Fibroblast of skin of abdomen (primary cell): ENCODE results near the gene TTC6.
A peak's percentile ranks its signal among the peaks of the same experiment; 100 is the strongest.

Source experiments
- DNase-seq: peaks from one replicate; pipeline ENCODE4 v3.0.0-alpha.2; 2013

Gene TTC6

DNA sequence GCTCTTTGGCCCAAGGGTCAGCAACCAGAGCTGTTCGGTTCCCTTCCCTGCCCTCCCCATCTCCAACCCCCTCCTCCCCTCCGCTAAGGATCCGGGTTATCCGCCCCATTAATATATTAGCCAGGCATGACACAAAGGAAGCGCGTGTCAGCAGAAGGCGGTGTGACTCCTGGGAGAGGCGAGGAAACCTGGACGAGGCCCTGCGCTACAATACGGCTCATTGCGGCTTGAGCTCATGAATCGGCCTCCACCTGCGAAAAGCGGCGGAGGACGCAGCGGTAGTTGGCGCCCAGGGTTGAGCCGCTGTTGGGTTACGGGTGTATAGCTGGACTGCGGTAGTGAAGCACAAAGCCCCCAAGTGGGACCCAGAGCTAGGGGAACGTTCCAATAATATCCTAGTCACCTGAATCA, 10.3 kb upstream of the TTC6 start:
- no peak for DNase-seq

GRCh38 chr14:37585971-37586796, 9.2 kb upstream of the TTC6 start:
- DNase-seq, result no peak

DNA sequence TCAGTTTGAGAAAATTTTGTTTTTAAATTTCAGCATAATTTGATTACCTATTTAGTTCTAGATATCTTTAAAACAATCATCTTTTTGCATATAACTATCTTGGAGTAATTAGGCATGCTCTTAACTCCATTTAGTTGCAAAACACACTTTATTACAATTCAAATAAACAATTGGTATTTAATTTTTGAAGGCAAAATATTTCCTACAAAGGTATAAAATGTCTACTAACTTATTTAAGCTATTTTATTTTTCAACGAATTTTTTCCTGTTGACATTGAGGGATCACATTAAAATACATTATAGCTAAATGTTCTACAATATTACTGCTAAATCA, 8.7 kb upstream of the TTC6 start:
- no peak for DNase-seq

DNA sequence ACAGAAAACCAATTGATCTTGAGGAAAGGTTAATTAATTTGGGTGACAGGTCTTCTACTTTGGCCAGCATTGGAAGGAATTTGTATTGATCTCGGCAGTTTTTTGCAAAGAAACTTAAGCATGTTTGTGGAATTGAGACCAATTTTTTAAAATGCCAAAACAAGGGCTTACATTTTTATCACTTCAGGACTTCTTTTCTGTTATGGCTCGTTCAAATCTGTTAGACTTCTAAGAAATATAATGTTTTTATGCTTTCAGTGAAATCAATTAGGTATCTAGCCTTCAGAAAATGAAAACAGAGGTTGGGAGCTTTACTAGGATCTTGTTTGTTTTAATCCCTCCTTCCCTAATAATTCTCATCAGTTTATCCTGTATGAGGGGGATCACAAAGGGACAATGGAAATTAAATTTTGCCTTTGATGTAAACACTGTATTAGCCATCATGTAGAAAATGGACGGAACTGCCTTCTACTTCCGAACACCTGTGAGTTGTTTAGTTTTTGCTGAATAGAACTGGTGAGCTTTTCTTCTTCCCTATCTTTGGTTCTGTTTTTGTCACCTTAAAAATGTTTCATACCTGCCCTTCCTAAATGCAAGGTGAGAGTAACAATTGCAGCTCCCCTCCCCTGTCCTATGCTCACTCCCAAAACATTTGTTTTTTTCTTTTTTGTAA, 8.2 kb upstream of the TTC6 start:
- DNase-seq, result no peak

GRCh38 chr14:37587881-37588666, 7.4 kb upstream of the TTC6 start:
- no peak for DNase-seq

DNA sequence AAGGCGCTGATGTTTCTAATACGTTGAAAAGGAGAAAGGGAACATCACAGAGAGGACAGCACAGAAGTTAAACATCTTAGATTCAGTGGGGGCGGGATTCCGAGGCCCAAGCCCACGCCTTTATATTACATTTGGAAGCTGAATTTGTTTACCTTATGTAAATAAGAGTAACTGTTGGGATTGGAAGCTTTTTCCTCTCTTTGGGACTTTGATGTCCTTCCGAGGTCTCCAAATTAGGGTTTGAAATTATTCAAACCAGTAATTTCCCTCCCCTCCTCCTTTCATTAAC, 6.8 kb upstream of the TTC6 start:
- DNase-seq, result no peak

DNA sequence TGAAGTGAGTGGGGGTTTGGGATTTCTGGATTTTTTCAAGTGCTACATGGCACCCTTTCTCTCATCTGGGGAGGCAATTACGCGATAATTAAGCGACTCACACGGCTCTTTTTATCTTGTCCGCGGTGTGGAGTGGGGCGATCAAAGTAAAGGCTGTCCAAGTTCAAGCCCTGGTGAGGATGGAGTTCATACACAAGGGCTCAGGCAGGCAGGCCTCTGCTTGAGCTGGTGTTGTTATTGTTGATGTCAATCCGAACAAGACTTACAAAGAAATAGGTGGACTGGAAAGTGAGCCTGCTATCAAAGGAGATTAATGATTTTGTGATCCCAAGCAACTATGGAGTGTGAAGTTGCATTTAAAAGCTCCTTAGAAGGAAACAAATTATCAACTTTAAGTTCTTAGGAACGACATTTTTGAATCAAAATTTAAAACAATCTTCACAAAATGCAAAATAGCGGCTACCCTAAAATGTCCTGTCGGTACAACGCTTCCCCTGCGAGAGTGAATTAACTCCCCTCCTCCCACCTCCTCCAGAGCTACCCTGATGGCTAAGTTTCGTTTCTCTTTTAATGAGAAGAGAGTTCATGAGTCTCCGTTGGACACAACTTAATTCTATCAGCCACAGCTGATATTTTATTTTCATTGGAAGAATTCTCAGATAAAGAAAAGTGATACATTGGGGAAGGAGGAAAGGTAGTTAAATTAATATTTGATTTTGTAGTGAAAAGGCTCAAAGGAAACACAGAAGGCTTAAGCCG, 6.3 kb upstream of the TTC6 start:
- no peak for DNase-seq

- DNase-seq, result no peak
Observed at GRCh38 chr14:37589715-37590427, 5.6 kb upstream of the TTC6 start.

GRCh38 chr14:37590428-37591139, 4.8 kb upstream of the TTC6 start:
- DNase-seq, result no peak

DNA sequence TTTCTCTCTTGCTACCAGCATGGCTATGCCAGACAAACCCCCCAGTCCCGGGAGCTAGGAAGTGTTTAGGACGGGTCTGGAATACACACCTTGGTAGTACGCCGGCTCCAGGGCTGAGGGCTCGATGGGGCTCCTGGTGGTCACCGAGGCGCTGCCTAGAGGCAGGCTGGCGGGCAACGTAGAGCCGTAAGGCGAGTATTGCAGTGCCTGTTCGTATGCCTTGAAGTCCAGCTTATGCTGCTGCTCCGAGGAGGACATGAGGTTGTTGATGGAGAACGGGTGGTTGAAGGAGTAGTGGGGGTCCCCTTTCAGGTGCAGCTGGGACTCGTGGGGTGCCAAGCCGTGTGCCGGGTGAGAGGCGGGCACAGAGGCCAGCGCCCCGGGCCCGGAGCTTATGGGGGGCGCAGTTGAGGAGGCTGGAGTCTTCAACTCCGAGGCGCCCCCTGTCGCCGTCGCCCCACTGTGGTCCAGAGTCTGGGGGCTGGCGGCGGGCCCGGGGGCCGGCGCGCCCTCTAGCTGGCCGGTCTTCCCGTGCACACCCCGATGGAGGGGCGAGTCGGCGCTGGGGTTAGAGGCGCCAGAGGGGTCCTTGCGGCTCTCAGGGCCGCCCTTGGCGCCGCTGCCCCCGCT, 4.0 kb upstream of the TTC6 start:
- DNase-seq, result no peak

DNA sequence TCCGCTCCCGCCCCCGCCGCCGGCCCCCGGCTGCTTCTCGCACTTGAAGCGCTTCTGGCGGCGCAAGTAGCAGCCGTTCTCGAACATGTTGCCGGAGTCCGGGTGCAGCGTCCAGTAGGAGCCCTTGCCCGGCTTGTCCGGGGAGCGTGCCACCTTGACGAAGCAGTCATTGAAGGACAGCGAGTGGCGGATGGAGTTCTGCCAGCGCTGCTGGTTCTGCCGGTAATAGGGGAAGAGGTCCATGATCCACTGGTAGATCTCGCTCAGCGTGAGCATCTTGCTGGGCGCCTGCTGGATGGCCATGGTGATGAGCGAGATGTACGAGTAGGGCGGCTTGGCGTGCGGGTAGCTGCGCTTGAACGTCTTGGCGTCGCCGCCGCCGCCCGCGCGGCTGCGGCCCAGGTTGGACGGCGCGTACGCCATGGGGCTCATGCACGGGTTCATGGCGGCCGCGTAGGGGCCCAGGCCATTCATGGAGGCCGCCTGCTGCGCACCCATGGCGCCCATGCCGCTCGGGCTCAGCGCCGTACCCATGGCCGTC, 3.4 kb upstream of the TTC6 start:
- DNase-seq, result no peak

GRCh38 chr14:37592482-37593408, 2.7 kb upstream of the TTC6 start:
- DNase-seq, result no peak

GRCh38 chr14:37593511-37594237, 1.8 kb upstream of the TTC6 start:
- no peak for DNase-seq

- DNase-seq, result peak; percentile 72
Observed at GRCh38 chr14:37594238-37594970, 1.0 kb upstream of the TTC6 start.

GRCh38 chr14:37595809-37596621, 586 bp downstream of the TTC6 start:
- no peak for DNase-seq

- DNase-seq, result no peak
Observed at GRCh38 chr14:37596790-37597472, 1.5 kb downstream of the TTC6 start.

DNA sequence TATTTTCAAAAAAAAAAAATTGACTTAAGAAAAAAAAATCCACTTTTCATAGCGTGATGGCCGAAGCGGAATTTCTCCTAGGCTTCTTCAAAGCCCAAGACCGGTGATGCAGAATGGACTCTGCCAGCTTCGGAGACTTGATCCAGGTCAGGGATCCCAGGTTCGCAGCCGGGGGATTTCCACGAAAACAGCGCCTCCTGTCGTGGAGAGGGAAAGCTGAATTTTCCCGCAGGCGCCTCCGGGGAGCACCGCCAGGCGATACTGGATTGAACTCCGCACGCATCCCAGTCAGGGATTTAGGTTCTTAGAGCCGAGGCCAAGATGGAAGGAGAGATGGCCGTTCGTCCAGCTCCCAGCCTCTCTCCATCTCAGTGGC, 2.1 kb downstream of the TTC6 start:
- no peak for DNase-seq
